Measurements from ENCODE around the gene H1-8. TPM values are rescaled to one million over a fixed set of nuclear protein-coding genes. Genes with fewer than 3 reads are reported as not detected.

Gene H1-8
- total RNA-seq, 2 donors from 2014 or later = not detected

DNA sequence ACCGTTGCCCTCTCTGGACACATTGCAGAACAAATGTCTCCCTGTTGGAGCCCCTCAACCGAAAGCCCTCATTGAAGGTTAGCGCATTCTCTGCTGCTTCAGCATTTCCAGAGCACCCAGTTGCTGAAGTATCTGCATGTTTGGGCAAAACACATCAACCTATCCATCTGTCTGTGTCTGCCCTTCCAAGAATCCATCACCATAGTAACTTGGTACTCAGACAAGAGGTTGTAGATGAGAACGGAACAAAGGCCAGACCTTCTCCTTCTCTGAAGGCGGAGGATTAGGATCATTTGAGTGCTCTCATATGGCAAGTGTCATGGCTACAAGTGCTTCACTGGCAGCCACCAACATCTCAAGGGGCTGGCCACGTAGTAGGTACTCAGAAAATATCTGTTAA lies 37.6 kb upstream of the H1-8 start:
- no peaks in the 10 kb centered on the region for H3K27me3 Mint-ChIP-seq (ENCODE audit: insufficient read depth)
- no peaks in the 10 kb centered on the region for H3K27me3 ChIP-seq (ENCODE audit: control insufficient read depth, insufficient read depth, low read length, poor library complexity, severe bottlenecking)
- no peak overlapping the region for H3K27ac Mint-ChIP-seq
- no peak overlapping the region for H3K4me3 Mint-ChIP-seq
- no peak for DNase-seq
- peaks cover 43% of the 10 kb centered on the region for H3K36me3 Mint-ChIP-seq (ENCODE audit: low read depth)
- H3K27ac ChIP-seq (ENCODE audit: low read depth, low read length) = no peak overlapping the region
- H3K9me3 ChIP-seq (ENCODE audit: control insufficient read depth, low read length) = no peaks in the 10 kb centered on the region
- no peaks in the 10 kb centered on the region for H3K4me1 Mint-ChIP-seq
- H3K4me1 ChIP-seq (ENCODE audit: control insufficient read depth, insufficient read depth, low read length) = peaks cover 3% of the 10 kb centered on the region
- peaks cover 46% of the 10 kb centered on the region for H3K36me3 ChIP-seq (ENCODE audit: control insufficient read depth, insufficient read depth, low read length)
- H3K9ac ChIP-seq (ENCODE audit: extremely low read depth, low read length, poor library complexity, severe bottlenecking) = no peak overlapping the region
- H3K9me3 Mint-ChIP-seq = no peaks in the 10 kb centered on the region
- TF ChIP-seq, protein P1, sequence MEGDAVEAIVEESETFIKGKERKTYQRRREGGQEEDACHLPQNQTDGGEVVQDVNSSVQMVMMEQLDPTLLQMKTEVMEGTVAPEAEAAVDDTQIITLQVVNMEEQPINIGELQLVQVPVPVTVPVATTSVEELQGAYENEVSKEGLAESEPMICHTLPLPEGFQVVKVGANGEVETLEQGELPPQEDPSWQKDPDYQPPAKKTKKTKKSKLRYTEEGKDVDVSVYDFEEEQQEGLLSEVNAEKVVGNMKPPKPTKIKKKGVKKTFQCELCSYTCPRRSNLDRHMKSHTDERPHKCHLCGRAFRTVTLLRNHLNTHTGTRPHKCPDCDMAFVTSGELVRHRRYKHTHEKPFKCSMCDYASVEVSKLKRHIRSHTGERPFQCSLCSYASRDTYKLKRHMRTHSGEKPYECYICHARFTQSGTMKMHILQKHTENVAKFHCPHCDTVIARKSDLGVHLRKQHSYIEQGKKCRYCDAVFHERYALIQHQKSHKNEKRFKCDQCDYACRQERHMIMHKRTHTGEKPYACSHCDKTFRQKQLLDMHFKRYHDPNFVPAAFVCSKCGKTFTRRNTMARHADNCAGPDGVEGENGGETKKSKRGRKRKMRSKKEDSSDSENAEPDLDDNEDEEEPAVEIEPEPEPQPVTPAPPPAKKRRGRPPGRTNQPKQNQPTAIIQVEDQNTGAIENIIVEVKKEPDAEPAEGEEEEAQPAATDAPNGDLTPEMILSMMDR (conservative IDR thresholded peaks at IDR 0.05) = no peak
- WGBS, 2 experiments (ENCODE audit: insufficient coverage in 1 of 2, insufficient read length in 1 of 2) = 93% methylated on average over 5 to 6 of the region's 6 CpGs
- H3K4me3 ChIP-seq (ENCODE audit: low read length) = no peak overlapping the region

DNA sequence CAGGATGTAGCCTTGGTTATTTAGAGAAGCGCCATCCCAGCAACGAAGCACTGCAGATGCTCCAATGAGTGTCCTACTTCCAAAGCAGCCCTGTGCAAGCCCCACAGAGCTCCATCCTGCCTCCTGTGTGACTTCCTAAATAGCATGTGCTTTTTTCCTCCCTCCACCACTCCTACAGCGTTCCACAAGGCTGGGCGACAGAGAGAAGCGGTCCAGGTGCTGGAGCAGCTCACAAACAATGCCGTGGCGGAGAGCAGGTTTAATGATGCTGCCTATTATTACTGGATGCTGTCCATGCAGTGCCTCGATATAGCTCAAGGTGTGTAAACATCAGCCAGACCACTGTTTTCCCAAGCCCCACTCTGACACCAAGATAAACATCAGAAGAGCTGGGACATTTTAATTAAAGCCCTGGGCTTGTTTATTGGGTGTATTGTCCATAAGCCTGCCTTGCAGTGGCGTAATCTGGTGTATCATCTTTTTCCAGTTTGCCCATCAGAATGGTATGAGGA lies 36.7 kb upstream of the H1-8 start:
- no peak for DNase-seq
- Histone ChIP-seq H3K9me3 (ENCODE audit: control insufficient read depth, low read length) (no peaks in the 10 kb centered on the region), H3K4me3 (ENCODE audit: low read length) (no peak overlapping the region), H3K27ac (ENCODE audit: low read depth, low read length) (no peak overlapping the region), H3K36me3 (ENCODE audit: control insufficient read depth, insufficient read depth, low read length) (peaks cover 42% of the 10 kb centered on the region), H3K27me3 (ENCODE audit: control insufficient read depth, insufficient read depth, low read length, poor library complexity, severe bottlenecking) (no peaks in the 10 kb centered on the region), H3K9ac (ENCODE audit: extremely low read depth, low read length, poor library complexity, severe bottlenecking) (no peak overlapping the region), H3K4me1 (ENCODE audit: control insufficient read depth, insufficient read depth, low read length) (peaks cover 3% of the 10 kb centered on the region)
- Mint-ChIP-seq H3K27ac (no peak overlapping the region), H3K36me3 (ENCODE audit: low read depth) (peaks cover 35% of the 10 kb centered on the region), H3K4me3 (no peak overlapping the region), H3K4me1 (no peaks in the 10 kb centered on the region), H3K27me3 (ENCODE audit: insufficient read depth) (no peaks in the 10 kb centered on the region), H3K9me3 (no peaks in the 10 kb centered on the region)
- TF ChIP-seq, protein P1 (conservative IDR thresholded peaks at IDR 0.05) = no peak
- 94 to 97% methylated on average over 8 to 9 of the region's 9 CpGs for WGBS, 2 experiments (ENCODE audit: insufficient coverage in 1 of 2, insufficient read length in 1 of 2)

DNA sequence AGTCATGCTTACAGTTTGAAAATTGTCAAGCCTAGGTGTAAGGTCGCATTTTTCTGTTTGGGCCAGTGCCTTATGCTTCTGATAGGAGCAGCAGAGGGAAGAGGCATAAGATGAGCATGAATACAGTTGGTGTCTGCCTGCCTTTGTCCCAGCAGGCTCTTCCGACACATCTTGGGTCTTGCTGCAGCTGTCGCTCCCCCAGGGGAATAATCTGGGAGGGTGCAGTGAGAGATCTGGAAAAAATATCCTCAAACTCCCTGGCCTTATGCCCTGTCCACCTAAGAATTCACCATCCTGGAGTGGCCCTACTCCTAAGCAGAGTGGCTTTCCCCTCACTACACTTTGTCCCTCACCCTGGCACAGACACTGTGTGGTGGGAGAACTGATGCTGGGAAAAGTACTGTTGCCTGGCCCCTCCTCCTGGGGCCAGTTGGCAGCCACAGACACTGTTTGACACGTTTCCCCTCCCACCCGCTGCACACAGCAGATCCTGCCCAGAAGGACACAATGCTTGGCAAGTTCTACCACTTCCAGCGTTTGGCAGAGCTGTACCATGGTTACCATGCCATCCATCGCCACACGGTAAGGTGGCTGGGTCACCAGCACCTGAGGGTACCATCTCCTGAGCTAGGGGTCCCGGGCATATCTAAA lies 35.7 kb upstream of the H1-8 start:
- no peak for DNase-seq
- H3K9me3 ChIP-seq (ENCODE audit: control insufficient read depth, low read length) = no peaks in the 10 kb centered on the region
- 95% methylated on average over 7 to 9 of the region's 9 CpGs for WGBS, 2 experiments (ENCODE audit: insufficient coverage in 1 of 2, insufficient read length in 1 of 2)
- no peaks in the 10 kb centered on the region for H3K27me3 ChIP-seq (ENCODE audit: control insufficient read depth, insufficient read depth, low read length, poor library complexity, severe bottlenecking)
- peaks cover 44% of the 10 kb centered on the region for H3K36me3 ChIP-seq (ENCODE audit: control insufficient read depth, insufficient read depth, low read length)
- Mint-ChIP-seq H3K4me3 (no peak overlapping the region), H3K27me3 (ENCODE audit: insufficient read depth) (no peaks in the 10 kb centered on the region), H3K36me3 (ENCODE audit: low read depth) (peaks cover 39% of the 10 kb centered on the region), H3K4me1 (no peaks in the 10 kb centered on the region), H3K27ac (no peak overlapping the region), H3K9me3 (no peaks in the 10 kb centered on the region)
- no peak overlapping the region for H3K27ac ChIP-seq (ENCODE audit: low read depth, low read length)
- H3K4me1 ChIP-seq (ENCODE audit: control insufficient read depth, insufficient read depth, low read length) = peaks cover 1% of the 10 kb centered on the region
- TF ChIP-seq, protein P1 (conservative IDR thresholded peaks at IDR 0.05) = no peak
- H3K9ac ChIP-seq (ENCODE audit: extremely low read depth, low read length, poor library complexity, severe bottlenecking) = no peak overlapping the region
- no peak overlapping the region for H3K4me3 ChIP-seq (ENCODE audit: low read length)

All from endodermal cell (in vitro differentiated cells).